22Rv1 (cell line): ENCODE data around the gene TSPAN31.

Experiments
- H3K27ac ChIP-seq: fragments of 450-650 bp; 2 replicates; pipeline ENCODE4 v1.5.1; 2017
- ZFX ChIP-seq: fragments of 450-650 bp; IDR thresholded peaks from 2 replicates; pipeline ENCODE4 v1.6.1; 2017; ENCODE audit warnings: antibody characterized with exemption, borderline replicate concordance
- TF ChIP-seq, protein P1 (sequence below): fragments of 450-650 bp; IDR thresholded peaks from 2 replicates; pipeline ENCODE4 v1.5.1; 2017; ENCODE audit warnings: mild to moderate bottlenecking

TSPAN31 gene

DNA sequence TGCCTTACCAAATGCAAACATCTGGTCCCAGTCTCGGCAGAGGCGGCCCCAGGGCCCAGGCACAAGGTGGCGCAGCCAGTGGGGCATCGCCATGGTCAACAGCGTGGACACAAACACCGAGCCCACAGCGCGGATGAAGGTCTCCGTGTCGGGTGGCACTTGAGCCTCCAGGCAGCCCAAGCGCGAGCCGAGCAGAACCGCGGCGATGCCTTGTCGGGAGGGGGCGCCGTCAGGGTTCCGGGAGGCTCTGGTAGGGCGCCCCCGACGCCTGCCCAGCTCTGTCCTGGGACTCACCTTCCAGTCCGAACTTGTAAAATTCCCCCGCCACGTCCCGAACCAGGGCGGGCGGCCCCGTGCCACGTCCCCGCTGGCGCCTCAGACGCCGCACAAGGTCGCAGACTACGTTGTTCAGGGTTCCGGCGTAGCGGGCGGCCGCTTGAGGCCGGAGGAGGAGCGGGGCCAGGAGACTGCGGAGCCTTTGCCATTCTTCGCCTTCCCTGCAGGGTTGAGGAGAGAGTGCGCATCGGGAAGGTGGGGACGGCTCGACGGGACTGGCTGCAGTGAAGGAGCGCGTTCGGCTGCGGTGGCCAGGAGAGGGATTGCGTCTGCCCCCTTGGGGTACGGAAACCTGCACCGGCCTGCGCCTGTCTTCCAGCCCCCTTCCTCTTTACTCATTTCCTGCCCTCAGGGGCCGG lies 20.3 kb downstream of the TSPAN31 start:
- no peak for TF ChIP-seq ZFX
- TF ChIP-seq, protein P1, sequence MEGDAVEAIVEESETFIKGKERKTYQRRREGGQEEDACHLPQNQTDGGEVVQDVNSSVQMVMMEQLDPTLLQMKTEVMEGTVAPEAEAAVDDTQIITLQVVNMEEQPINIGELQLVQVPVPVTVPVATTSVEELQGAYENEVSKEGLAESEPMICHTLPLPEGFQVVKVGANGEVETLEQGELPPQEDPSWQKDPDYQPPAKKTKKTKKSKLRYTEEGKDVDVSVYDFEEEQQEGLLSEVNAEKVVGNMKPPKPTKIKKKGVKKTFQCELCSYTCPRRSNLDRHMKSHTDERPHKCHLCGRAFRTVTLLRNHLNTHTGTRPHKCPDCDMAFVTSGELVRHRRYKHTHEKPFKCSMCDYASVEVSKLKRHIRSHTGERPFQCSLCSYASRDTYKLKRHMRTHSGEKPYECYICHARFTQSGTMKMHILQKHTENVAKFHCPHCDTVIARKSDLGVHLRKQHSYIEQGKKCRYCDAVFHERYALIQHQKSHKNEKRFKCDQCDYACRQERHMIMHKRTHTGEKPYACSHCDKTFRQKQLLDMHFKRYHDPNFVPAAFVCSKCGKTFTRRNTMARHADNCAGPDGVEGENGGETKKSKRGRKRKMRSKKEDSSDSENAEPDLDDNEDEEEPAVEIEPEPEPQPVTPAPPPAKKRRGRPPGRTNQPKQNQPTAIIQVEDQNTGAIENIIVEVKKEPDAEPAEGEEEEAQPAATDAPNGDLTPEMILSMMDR = peak; percentile 82
- peak overlapping the region; percentile 83 for H3K27ac ChIP-seq

DNA sequence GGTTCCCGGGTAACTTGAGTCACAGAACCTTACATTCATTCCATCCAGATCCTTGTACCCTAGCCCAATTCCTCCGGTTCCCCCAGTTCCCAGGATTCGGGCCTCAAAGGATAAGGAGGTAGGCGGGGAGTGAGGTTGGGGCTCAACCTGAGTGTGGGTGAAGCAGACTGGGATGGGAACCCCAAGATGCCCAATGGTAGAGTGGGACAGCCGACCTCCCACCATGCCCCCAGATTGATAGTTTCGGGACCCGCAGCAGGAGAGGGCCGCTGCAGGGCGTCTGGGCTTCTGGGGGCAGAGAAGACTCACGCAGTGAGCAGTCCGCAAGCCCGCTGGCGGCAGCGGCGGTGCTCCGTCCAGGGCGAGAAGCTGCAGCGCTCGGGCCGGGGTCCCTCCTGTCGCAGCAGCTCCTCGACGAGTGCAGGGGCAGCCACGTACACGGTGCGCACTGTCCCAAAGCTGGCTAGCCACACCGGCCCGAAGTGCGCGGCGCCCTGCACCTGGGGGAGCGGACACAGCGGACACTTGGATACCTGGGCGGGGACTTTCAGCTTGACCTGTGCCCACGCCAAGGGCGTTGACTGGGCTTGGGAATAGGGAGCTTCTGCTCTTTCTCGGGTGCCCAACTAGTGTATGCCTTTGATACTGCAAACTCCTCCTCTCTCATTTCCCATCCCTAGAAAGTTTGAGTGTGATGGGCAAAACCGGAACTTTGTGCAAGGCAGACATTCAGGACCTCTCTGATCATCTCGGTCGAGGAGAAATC lies 21.0 kb downstream of the TSPAN31 start:
- no peak for TF ChIP-seq ZFX
- TF ChIP-seq, protein P1 = no peak
- peak overlapping the region; percentile 83 for H3K27ac ChIP-seq

DNA sequence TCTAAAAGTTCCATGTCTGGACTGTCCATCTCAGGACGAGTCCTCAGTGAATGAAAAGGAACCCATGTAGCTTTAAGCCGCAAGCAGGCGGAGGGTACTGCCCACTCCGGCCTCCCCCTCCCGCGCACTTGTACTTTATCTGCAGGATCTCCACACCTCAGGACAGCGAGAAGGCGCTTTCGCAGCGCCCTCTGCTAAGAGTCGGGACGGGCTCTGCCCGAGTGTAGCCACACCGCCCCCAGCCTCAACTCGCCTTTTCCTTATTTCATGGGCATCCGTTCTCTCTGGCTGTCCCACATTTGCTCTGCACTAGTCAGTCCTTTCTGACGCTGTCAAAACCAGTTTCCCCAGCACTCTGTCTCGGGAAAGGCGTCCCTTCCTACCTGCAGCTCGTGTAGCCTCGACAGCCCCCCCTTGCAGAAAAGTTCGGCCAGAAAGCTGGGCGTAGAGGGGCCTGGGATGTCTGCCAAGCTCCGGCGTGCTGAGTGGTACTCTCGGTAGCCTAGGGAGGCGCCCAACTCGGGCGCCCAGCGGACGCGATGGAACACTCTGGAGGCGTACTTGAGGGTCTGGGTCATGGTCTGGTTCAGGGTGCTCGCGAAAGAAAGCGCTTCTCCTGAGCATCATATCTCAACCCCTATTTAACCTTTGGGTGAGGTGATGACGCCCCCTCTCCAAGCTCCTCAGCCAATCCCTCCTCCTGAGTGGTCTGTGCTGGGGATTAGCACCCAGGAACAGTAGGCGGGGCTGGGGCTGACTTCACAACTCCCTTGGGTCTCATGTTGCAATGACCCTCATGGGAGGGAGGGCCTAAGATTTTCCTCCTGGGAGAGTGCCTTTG lies 21.8 kb downstream of the TSPAN31 start, which contains the start of gene CYP27B1:
TSS of gene CYP27B1 (minus strand) at position 615 of the 841 bp plus-strand sequence. CDS start at position 578, 37 bp downstream.
- peak within 1 kb of the TSS; percentile 83 for H3K27ac ChIP-seq
- TF ChIP-seq, protein P1 = peak; percentile 44
- TF ChIP-seq ZFX = no peak

DNA sequence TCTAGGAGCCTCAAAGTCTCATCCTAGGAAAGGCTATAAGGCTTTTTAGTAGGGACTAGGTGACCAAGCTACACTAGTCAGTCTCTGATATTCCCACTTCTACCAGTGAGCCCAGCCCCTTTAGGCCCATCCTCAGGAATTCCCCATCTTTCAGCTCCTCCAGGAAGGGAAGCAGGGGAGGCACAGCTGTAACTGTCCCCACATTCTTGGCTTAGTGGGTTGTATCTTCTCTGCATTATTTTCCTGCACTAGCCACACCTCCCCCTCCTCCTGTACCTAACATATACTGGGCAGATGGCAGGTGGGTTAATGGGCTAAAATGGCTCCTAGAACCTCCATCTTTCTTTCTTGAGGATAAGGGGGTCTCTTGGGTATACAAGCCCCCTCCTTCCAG lies 22.5 kb downstream of the TSPAN31 start:
- TF ChIP-seq ZFX = no peak
- TF ChIP-seq, protein P1 = no peak
- H3K27ac ChIP-seq = peak overlapping the region; percentile 83

DNA sequence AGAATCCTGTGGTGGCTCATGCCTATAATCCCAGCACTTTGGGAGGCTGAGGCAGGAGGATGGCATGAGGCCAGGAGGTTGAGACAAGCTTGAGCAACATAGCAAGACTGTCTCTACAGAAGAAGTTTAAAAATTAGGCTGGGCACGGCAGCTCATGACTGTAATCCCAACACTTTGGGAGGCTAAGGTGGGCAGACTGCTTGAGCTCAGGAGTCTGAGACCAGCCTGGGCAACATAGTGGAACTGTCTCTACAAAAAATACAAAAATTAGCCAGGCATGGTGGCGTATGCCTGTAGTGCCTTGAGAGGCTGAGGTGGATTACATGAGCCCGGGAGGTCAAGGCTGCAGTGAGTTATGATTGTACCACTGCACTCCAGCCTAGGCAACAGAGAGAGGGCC lies 23.0 kb downstream of the TSPAN31 start:
- TF ChIP-seq, protein P1 = no peak
- TF ChIP-seq ZFX = no peak
- H3K27ac ChIP-seq = peak overlapping the region; percentile 83

DNA sequence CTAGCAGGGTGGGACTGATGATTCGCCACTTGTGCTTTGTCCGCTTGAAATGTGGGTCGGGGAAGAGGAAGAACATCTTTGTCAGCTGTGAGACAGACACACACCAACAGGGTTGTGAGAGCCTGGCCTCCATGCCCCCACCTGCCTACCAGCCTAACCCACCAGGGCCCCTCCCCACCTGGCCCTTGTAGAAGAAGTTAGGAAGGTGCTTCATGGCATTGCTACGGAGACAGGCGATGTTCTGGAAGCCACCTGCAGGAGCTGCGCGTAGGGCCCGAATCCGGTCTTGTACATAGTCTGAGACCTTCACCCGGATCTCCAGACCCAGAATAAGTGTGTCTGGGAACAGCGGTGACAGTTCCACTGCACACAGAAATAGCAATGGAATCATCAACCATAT lies 24.8 kb downstream of the TSPAN31 start:
- no peak overlapping the region for H3K27ac ChIP-seq
- no peak for TF ChIP-seq ZFX
- TF ChIP-seq, protein P1 = no peak
